HL-60 (cell line): ENCODE measurements around the gene PNMA3.
"Not testable (repeated sequence)": the region's sequence is repeated elsewhere in the genome, so short reads cannot be mapped to it uniquely, and the experiment has no call there.

Experiments used
- CTCF ChIP-seq: IDR thresholded peaks from one replicate; pipeline ENCODE4 v1.5.1; 2011; ENCODE audit warnings: low read length, control low read depth, inconsistent platforms; ENCODE audit not compliant: insufficient read depth
- GABPA ChIP-seq: IDR thresholded peaks from 2 replicates; pipeline ENCODE4 v1.6.1; 2012; ENCODE audit warnings: low read depth
- POLR2AphosphoS5 ChIP-seq: IDR thresholded peaks from 2 replicates; pipeline ENCODE4 v1.6.1; 2012; ENCODE audit warnings: low read depth
- SPI1 ChIP-seq: IDR thresholded peaks from 2 replicates; pipeline ENCODE4 v1.6.1; 2012; ENCODE audit warnings: low read depth, mild to moderate bottlenecking, borderline replicate concordance
- TF ChIP-seq, protein P1 (sequence below): IDR thresholded peaks from 2 replicates; pipeline ENCODE4 v1.6.1; 2012; ENCODE audit warnings: low read depth; ENCODE audit not compliant: insufficient replicate concordance

DNA sequence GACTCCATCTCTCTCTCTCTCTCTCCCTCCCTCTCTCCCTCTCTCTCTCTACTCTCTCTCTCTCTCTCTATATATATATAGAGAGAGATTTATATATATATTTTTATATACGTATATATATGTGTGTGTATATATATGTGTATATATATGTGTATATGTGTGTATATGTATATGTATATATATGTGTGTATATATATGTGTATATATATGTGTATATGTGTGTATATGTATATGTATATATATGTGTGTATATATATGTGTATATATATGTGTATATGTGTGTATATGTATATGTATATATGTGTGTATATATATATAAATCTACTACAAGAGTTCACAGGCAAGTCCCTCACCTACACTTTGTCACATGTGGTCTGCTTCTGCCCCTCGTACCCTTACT is 29.8 kb upstream of the PNMA3 start:
- not testable (repeated sequence) for TF ChIP-seq CTCF, GABPA, POLR2AphosphoS5, SPI1
- TF ChIP-seq, protein P1, sequence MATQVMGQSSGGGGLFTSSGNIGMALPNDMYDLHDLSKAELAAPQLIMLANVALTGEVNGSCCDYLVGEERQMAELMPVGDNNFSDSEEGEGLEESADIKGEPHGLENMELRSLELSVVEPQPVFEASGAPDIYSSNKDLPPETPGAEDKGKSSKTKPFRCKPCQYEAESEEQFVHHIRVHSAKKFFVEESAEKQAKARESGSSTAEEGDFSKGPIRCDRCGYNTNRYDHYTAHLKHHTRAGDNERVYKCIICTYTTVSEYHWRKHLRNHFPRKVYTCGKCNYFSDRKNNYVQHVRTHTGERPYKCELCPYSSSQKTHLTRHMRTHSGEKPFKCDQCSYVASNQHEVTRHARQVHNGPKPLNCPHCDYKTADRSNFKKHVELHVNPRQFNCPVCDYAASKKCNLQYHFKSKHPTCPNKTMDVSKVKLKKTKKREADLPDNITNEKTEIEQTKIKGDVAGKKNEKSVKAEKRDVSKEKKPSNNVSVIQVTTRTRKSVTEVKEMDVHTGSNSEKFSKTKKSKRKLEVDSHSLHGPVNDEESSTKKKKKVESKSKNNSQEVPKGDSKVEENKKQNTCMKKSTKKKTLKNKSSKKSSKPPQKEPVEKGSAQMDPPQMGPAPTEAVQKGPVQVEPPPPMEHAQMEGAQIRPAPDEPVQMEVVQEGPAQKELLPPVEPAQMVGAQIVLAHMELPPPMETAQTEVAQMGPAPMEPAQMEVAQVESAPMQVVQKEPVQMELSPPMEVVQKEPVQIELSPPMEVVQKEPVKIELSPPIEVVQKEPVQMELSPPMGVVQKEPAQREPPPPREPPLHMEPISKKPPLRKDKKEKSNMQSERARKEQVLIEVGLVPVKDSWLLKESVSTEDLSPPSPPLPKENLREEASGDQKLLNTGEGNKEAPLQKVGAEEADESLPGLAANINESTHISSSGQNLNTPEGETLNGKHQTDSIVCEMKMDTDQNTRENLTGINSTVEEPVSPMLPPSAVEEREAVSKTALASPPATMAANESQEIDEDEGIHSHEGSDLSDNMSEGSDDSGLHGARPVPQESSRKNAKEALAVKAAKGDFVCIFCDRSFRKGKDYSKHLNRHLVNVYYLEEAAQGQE: not testable (repeated sequence)
